Hepatocyte (in vitro differentiated cells): ENCODE data around the gene PCBP1.

Experiments used
- EZH2 ChIP-seq: fragments of 200-600 bp; sonication (generic); IDR thresholded peaks from 2 replicates; pipeline ENCODE4 v1.6.1; 2016; ENCODE audit warnings: antibody characterized with exemption, mild to moderate bottlenecking, borderline replicate concordance
- EZH2phosphoT487 ChIP-seq: fragments of 200-600 bp; sonication (generic); IDR thresholded peaks from one replicate; pipeline ENCODE4 v1.6.1; 2018; ENCODE audit warnings: antibody characterized with exemption, mild to moderate bottlenecking, low read depth, moderate library complexity; ENCODE audit not compliant: unreplicated experiment, severe bottlenecking
- TF ChIP-seq, protein P1 (sequence below): fragments of 200-600 bp; sonication (generic); IDR thresholded peaks from 2 replicates; pipeline ENCODE4 v1.5.1; 2016; ENCODE audit warnings: antibody characterized with exemption, mild to moderate bottlenecking; ENCODE audit not compliant: poor library complexity

GRCh38 chr2:70083344-70084156, 3.7 kb upstream of the PCBP1 start:
- TF ChIP-seq EZH2, result no peak
- TF ChIP-seq, protein P1, sequence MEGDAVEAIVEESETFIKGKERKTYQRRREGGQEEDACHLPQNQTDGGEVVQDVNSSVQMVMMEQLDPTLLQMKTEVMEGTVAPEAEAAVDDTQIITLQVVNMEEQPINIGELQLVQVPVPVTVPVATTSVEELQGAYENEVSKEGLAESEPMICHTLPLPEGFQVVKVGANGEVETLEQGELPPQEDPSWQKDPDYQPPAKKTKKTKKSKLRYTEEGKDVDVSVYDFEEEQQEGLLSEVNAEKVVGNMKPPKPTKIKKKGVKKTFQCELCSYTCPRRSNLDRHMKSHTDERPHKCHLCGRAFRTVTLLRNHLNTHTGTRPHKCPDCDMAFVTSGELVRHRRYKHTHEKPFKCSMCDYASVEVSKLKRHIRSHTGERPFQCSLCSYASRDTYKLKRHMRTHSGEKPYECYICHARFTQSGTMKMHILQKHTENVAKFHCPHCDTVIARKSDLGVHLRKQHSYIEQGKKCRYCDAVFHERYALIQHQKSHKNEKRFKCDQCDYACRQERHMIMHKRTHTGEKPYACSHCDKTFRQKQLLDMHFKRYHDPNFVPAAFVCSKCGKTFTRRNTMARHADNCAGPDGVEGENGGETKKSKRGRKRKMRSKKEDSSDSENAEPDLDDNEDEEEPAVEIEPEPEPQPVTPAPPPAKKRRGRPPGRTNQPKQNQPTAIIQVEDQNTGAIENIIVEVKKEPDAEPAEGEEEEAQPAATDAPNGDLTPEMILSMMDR, result no peak
- TF ChIP-seq EZH2phosphoT487, result no peak
